ENCODE measurements around the gene PIGS. TPM values are rescaled to one million over a fixed set of nuclear protein-coding genes. Genes with fewer than 3 reads are reported as not detected.

Gene PIGS
- total and polyA plus RNA-seq, 2 of the 13 experiments (the other 11 are each of a cell fraction or from before 2014, with no cell fraction given), result 31.7 to 42.6 TPM

DNA sequence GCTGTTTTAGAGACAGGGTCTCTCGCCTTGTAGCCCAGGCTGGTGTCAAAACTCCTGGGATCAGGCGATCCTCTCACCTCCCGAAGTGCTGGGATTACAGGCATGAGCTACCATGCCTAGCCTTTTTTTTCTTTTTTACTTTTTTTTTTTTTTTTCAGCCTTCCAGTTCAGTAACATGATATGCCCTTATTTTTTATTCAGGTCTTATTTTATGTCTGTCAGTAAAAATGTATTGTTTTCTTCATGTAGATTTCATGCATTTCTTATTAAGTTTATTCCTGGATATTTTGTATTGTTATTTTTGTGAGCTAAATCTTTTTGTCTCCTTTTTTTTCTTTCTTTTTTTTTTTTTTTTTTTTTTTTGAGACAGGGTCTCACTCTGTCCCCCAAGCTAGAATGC, 67.9 kb downstream of the PIGS start:
- FAIRE-seq, result no peak
- no peaks in the 10 kb centered on the region for H3K79me2 ChIP-seq (ENCODE audit: insufficient read depth, low read length)
- ChIA-PET POLR2A (interaction anchor here (0.7 kb wide), 1 partner anchor 58 kb away, joined by 3 read pairs; no protein-coding TSS in a partner anchor), CTCF (ENCODE audit: low intra/inter-chr PET ratio, low total read pairs) (no interaction called here)
- intact Hi-C loops (cut with micrococcal nuclease; ENCODE audit: unreplicated experiment) (no loop called here), in situ Hi-C loops (cut with HindIII; ENCODE audit: extremely low pct_ligation_motif_present, low pct_unique_long_range_greater_than_20kb) (no loop called here)
- no peaks in the 10 kb centered on the region for H3K9me3 ChIP-seq (ENCODE audit: low read length)
- H3K4me2 ChIP-seq (ENCODE audit: low read depth, low read length), result no peak overlapping the region
- ATAC-seq, result no peak
- no peaks in the 10 kb centered on the region for H3K4me1 ChIP-seq (ENCODE audit: insufficient read depth, low read length)
- no peaks in the 10 kb centered on the region for H4K20me1 ChIP-seq (ENCODE audit: insufficient read depth, low read length)
- H3K27ac ChIP-seq (ENCODE audit: extremely low read length, insufficient read depth, low read length), result no peak overlapping the region
- BruUV-seq (replicated peaks), result no TSS peak
- 7% methylated on average over 3 of the region's 3 CpGs for WGBS (ENCODE audit: low lambda C conversion rate)
- H3K4me3 ChIP-seq (replicated peaks in 1 of 3; ENCODE audit: insufficient read depth in 1 of 3, low read depth in 2 of 3, low read length in 3 of 3), result no peak overlapping the region
- no peak overlapping the region for H3K9ac ChIP-seq (ENCODE audit: insufficient read depth, low read depth, low read length)
- peaks cover 8 to 56% of the 10 kb centered on the region in 2 experiments for H3K27me3 ChIP-seq (ENCODE audit: control insufficient read depth in 1 of 2, insufficient read depth in 2 of 2, low read length in 2 of 2)
- H2AFZ ChIP-seq (ENCODE audit: low read length), result no peak overlapping the region
- no peaks in the 10 kb centered on the region for H3K36me3 ChIP-seq (replicated peaks in 1 of 2; ENCODE audit: control insufficient read depth in 1 of 2, insufficient read depth in 2 of 2, low read length in 2 of 2)
- DNase-seq (ENCODE audit: low spot score), result no peak
- TF ChIP-seq, protein P1, sequence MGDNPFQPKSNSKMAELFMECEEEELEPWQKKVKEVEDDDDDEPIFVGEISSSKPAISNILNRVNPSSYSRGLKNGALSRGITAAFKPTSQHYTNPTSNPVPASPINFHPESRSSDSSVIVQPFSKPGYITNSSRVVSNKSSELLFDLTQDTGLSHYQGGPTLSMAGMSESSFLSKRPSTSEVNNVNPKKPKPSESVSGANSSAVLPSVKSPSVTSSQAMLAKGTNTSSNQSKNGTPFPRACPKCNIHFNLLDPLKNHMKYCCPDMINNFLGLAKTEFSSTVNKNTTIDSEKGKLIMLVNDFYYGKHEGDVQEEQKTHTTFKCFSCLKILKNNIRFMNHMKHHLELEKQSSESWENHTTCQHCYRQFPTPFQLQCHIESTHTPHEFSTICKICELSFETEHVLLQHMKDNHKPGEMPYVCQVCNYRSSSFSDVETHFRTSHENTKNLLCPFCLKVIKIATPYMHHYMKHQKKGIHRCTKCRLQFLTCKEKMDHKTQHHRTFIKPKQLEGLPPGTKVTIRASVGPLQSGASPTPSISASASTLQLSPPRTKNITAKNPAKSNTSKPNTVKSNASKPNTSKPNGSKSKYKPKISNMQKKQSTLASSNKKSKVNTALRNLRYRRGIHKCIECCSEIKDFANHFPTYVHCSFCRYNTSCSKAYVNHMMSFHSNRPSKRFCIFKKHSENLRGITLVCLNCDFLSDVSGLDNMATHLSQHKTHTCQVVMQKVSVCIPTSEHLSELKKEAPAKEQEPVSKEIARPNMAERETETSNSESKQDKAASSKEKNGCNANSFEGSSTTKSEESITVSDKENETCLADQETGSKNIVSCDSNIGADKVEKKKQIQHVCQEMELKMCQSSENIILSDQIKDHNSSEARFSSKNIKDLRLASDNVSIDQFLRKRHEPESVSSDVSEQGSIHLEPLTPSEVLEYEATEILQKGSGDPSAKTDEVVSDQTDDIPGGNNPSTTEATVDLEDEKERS (CRISPR knock-in tag; IDR thresholded peaks at IDR 0.05), result no peak
- TF ChIP-seq SMARCE1 (IDR thresholded peaks at IDR 0.05; ENCODE audit: borderline replicate concordance) (no peak), ZNF569 (CRISPR knock-in tag; IDR thresholded peaks at IDR 0.05; ENCODE audit: borderline replicate concordance) (no peak), ZSCAN25 (CRISPR knock-in tag; IDR thresholded peaks at IDR 0.05) (no peak), KDM6A (CRISPR knock-in tag; IDR thresholded peaks at IDR 0.05; ENCODE audit: low read depth) (no peak), HOXA3 (CRISPR knock-in tag; IDR thresholded peaks at IDR 0.05) (no peak), MXD4 (CRISPR knock-in tag; IDR thresholded peaks at IDR 0.05) (no peak), ZNF136 (CRISPR knock-in tag; IDR thresholded peaks at IDR 0.05; ENCODE audit: low read depth) (no peak), ZNF674 (CRISPR knock-in tag; IDR thresholded peaks at IDR 0.05; ENCODE audit: low read depth) (no peak)
- TF ChIP-seq, protein P2, sequence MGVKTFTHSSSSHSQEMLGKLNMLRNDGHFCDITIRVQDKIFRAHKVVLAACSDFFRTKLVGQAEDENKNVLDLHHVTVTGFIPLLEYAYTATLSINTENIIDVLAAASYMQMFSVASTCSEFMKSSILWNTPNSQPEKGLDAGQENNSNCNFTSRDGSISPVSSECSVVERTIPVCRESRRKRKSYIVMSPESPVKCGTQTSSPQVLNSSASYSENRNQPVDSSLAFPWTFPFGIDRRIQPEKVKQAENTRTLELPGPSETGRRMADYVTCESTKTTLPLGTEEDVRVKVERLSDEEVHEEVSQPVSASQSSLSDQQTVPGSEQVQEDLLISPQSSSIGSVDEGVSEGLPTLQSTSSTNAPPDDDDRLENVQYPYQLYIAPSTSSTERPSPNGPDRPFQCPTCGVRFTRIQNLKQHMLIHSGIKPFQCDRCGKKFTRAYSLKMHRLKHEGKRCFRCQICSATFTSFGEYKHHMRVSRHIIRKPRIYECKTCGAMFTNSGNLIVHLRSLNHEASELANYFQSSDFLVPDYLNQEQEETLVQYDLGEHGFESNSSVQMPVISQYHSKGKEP (CRISPR knock-in tag; IDR thresholded peaks at IDR 0.05), result no peak
- TF ChIP-seq, protein P3, sequence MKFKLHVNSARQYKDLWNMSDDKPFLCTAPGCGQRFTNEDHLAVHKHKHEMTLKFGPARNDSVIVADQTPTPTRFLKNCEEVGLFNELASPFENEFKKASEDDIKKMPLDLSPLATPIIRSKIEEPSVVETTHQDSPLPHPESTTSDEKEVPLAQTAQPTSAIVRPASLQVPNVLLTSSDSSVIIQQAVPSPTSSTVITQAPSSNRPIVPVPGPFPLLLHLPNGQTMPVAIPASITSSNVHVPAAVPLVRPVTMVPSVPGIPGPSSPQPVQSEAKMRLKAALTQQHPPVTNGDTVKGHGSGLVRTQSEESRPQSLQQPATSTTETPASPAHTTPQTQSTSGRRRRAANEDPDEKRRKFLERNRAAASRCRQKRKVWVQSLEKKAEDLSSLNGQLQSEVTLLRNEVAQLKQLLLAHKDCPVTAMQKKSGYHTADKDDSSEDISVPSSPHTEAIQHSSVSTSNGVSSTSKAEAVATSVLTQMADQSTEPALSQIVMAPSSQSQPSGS (CRISPR knock-in tag; IDR thresholded peaks at IDR 0.05), result no peak
- TF ChIP-seq, protein P4, sequence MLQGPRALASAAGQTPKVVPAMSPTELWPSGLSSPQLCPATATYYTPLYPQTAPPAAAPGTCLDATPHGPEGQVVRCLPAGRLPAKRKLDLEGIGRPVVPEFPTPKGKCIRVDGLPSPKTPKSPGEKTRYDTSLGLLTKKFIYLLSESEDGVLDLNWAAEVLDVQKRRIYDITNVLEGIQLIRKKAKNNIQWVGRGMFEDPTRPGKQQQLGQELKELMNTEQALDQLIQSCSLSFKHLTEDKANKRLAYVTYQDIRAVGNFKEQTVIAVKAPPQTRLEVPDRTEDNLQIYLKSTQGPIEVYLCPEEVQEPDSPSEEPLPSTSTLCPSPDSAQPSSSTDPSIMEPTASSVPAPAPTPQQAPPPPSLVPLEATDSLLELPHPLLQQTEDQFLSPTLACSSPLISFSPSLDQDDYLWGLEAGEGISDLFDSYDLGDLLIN (CRISPR knock-in tag; IDR thresholded peaks at IDR 0.05; ENCODE audit: borderline replicate concordance), result no peak
- TF ChIP-seq, protein P5, sequence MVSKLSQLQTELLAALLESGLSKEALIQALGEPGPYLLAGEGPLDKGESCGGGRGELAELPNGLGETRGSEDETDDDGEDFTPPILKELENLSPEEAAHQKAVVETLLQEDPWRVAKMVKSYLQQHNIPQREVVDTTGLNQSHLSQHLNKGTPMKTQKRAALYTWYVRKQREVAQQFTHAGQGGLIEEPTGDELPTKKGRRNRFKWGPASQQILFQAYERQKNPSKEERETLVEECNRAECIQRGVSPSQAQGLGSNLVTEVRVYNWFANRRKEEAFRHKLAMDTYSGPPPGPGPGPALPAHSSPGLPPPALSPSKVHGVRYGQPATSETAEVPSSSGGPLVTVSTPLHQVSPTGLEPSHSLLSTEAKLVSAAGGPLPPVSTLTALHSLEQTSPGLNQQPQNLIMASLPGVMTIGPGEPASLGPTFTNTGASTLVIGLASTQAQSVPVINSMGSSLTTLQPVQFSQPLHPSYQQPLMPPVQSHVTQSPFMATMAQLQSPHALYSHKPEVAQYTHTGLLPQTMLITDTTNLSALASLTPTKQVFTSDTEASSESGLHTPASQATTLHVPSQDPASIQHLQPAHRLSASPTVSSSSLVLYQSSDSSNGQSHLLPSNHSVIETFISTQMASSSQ (IDR thresholded peaks at IDR 0.05; ENCODE audit: low read depth), result no peak
- TF ChIP-seq, protein P5 (CRISPR knock-in tag; IDR thresholded peaks at IDR 0.05; ENCODE audit: borderline replicate concordance), result no peak
